ENCODE data around the gene FEV. TPM values are rescaled to one million over a fixed set of nuclear protein-coding genes. Genes with fewer than 3 reads are reported as not detected.
A peak's percentile ranks its signal among the peaks of the same experiment; 100 is the strongest.

The FEV gene
- not detected in 2 replicates for total RNA-seq

DNA sequence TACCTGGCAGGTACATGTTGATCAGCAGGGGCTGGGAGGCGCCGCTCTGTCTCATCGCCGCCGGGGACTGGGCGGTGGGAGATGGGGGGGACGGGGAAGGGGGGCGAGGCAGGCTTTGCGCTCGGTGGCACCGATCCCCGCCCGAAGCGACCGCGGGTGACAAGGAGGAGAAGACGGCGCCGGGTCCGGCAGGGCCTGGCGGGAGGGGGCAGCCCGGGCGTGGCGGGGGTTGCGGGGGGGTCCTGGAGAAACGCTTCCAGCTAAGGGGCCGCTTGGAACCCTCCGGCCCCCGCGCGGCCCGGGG is at the start of gene FEV:
FEV (minus strand) TSS at position 164 of the 304 bp plus-strand sequence; CDS start at position 55, 109 bp downstream.
- no peaks in the 10 kb centered on the region for H3K9me3 Mint-ChIP-seq
- peaks cover 79% of the 10 kb centered on the region for H3K27me3 Mint-ChIP-seq
- H3K4me1 Mint-ChIP-seq, result peaks cover 12% of the 10 kb centered on the region
- no peak within 1 kb of the TSS for H3K4me3 Mint-ChIP-seq
- H3K36me3 Mint-ChIP-seq (ENCODE audit: low read depth), result peaks cover 3% of the 10 kb centered on the region
- intact Hi-C loops (cut with micrococcal nuclease), result loop anchor here (10.0 kb wide), 1 partner anchor 510 kb away; the partner anchor contains the start of gene GMPPA
- peak within 1 kb of the TSS; percentile 48 for H3K27ac Mint-ChIP-seq
- DNase-seq, result no peak

- intact Hi-C loops (cut with micrococcal nuclease), result no loop called here
- no peak overlapping the region for H3K4me3 Mint-ChIP-seq
- no peaks in the 10 kb centered on the region for H3K9me3 Mint-ChIP-seq
- H3K4me1 Mint-ChIP-seq, result no peaks in the 10 kb centered on the region
- no peak overlapping the region for H3K27ac Mint-ChIP-seq
- no peaks in the 10 kb centered on the region for H3K36me3 Mint-ChIP-seq (ENCODE audit: low read depth)
- DNase-seq, result no peak
- peaks cover 25% of the 10 kb centered on the region for H3K27me3 Mint-ChIP-seq
These were observed 47.2 kb upstream of the FEV start for GRCh38 chr2:219032051-219032745.

GRCh38 chr2:219031005-219031738 is 46.2 kb upstream of the FEV start:
- Mint-ChIP-seq H3K36me3 (ENCODE audit: low read depth) (no peaks in the 10 kb centered on the region), H3K27ac (no peak overlapping the region), H3K4me3 (no peak overlapping the region), H3K9me3 (no peaks in the 10 kb centered on the region), H3K27me3 (peaks cover 25% of the 10 kb centered on the region), H3K4me1 (no peaks in the 10 kb centered on the region)
- intact Hi-C loops (cut with micrococcal nuclease), result no loop called here
- DNase-seq, result no peak

- no peak for DNase-seq
- Mint-ChIP-seq H3K27ac (no peak overlapping the region), H3K4me3 (no peak overlapping the region), H3K36me3 (ENCODE audit: low read depth) (no peaks in the 10 kb centered on the region), H3K9me3 (no peaks in the 10 kb centered on the region), H3K4me1 (no peaks in the 10 kb centered on the region), H3K27me3 (peaks cover 19% of the 10 kb centered on the region)
- intact Hi-C loops (cut with micrococcal nuclease), result no loop called here
These were observed 45.4 kb upstream of the FEV start for GRCh38 chr2:219030177-219030940.

- peak; percentile 93 for DNase-seq
- intact Hi-C loops (cut with micrococcal nuclease), result loop anchor here (1.0 kb wide), 2 partner anchors 90 to 126 kb away; no protein-coding TSS in a partner anchor
- H3K27ac Mint-ChIP-seq, result no peak overlapping the region
- no peak overlapping the region for H3K4me3 Mint-ChIP-seq
- no peaks in the 10 kb centered on the region for H3K4me1 Mint-ChIP-seq
- no peaks in the 10 kb centered on the region for H3K36me3 Mint-ChIP-seq (ENCODE audit: low read depth)
- no peaks in the 10 kb centered on the region for H3K9me3 Mint-ChIP-seq
- H3K27me3 Mint-ChIP-seq, result peaks cover 13% of the 10 kb centered on the region
These were observed 44.8 kb upstream of the FEV start for GRCh38 chr2:219029829-219030165.

GRCh38 chr2:219028996-219029828 is 44.2 kb upstream of the FEV start:
- Mint-ChIP-seq H3K4me3 (no peak overlapping the region), H3K9me3 (no peaks in the 10 kb centered on the region), H3K27ac (no peak overlapping the region), H3K36me3 (ENCODE audit: low read depth) (no peaks in the 10 kb centered on the region), H3K4me1 (no peaks in the 10 kb centered on the region), H3K27me3 (peaks cover 7% of the 10 kb centered on the region)
- intact Hi-C loops (cut with micrococcal nuclease), result loop anchor here (1.0 kb wide), 2 partner anchors 90 to 126 kb away; no protein-coding TSS in a partner anchor
- DNase-seq, result no peak

- DNase-seq, result no peak
- no peaks in the 10 kb centered on the region for H3K4me1 Mint-ChIP-seq
- no peak overlapping the region for H3K4me3 Mint-ChIP-seq
- no peak overlapping the region for H3K27ac Mint-ChIP-seq
- no peaks in the 10 kb centered on the region for H3K27me3 Mint-ChIP-seq
- no peaks in the 10 kb centered on the region for H3K9me3 Mint-ChIP-seq
- no peaks in the 10 kb centered on the region for H3K36me3 Mint-ChIP-seq (ENCODE audit: low read depth)
- intact Hi-C loops (cut with micrococcal nuclease), result no loop called here
These were observed 43.2 kb upstream of the FEV start for GRCh38 chr2:219028141-219028540.

DNA sequence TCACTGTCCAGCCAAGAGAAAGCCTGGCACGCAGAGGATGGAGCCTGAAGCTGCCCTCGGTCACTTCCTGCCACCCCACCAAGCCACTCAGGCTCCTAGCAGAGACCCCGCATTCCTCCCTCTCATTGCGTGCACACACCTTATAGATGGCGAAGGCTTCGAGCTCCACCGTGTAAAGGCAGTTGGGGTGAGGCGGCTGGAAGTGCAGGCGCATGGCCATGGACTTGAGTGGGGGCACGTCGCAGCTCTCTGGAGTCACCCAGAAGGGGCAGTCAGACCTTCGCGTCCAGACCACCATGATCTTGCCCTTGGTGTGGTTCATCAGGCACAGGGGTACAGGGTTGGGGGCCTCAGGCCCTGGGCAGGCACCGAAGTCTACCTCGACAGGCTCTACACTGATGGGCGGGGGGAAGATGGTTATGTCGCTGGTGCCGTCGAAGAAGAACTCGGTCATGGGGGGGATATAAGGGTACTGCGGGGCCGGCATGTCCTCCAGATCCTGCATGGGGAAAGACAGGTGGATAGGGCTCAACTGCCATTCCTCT is 42.6 kb upstream of the FEV start:
- Mint-ChIP-seq H3K4me1 (no peaks in the 10 kb centered on the region), H3K36me3 (ENCODE audit: low read depth) (no peaks in the 10 kb centered on the region), H3K4me3 (no peak overlapping the region), H3K9me3 (no peaks in the 10 kb centered on the region), H3K27me3 (no peaks in the 10 kb centered on the region), H3K27ac (no peak overlapping the region)
- intact Hi-C loops (cut with micrococcal nuclease), result no loop called here
- DNase-seq, result no peak

- Mint-ChIP-seq H3K27me3 (no peaks in the 10 kb centered on the region), H3K9me3 (no peaks in the 10 kb centered on the region), H3K4me3 (no peak overlapping the region), H3K27ac (no peak overlapping the region), H3K4me1 (no peaks in the 10 kb centered on the region), H3K36me3 (ENCODE audit: low read depth) (no peaks in the 10 kb centered on the region)
- DNase-seq, result no peak
- intact Hi-C loops (cut with micrococcal nuclease), result no loop called here
These were observed 42.0 kb upstream of the FEV start for GRCh38 chr2:219026946-219027345.

DNA sequence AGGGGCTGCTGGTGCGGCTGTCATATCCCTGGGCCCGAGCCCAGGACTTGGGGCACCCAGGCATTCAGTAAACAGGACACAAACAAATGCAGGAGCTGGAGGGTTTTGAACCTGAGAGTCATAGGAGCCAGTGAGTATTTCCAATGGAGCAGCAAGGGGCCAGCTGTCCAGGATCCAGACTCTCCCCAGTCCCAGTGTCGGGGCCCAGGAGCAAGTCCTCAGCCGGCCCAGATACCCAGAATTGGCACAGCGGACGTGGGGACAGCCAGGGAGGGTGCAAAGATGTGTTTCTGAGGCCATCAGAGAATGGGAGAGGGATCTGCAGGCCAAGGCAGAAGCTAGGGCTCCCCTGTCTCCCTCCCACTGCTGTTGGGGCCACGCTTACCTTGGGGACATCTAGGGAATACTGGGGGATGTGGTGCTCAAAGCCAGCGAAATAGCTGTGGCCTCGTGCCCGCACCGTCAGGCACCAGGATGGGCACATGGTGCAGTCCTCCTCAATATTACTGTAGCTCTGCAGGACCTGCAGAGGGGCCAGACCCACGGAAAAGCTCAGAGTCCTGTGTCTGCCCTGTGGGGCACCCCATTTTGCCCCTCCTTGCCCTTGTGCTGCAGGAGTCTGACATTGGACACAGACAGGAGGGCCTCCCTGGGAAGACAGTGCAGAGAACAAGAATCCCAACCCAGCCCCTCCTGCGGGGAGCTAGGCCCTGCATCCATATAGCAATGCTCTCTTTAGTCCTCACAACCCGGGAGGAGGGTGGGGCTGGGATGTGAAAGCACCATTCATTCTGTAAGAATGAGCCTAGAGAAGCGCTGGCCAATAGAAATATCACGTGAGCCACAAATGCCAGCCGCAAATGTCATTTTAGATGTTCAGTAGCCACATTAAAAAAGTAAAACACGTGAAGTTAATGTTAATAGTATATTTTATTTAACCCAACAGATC is 40.9 kb upstream of the FEV start:
- Mint-ChIP-seq H3K4me1 (no peaks in the 10 kb centered on the region), H3K36me3 (ENCODE audit: low read depth) (no peaks in the 10 kb centered on the region), H3K27ac (no peak overlapping the region), H3K27me3 (no peaks in the 10 kb centered on the region), H3K9me3 (no peaks in the 10 kb centered on the region), H3K4me3 (no peak overlapping the region)
- intact Hi-C loops (cut with micrococcal nuclease), result no loop called here
- DNase-seq, result no peak

GRCh38 chr2:219024059-219024458 is 39.1 kb upstream of the FEV start:
- H3K27ac Mint-ChIP-seq, result no peak overlapping the region
- intact Hi-C loops (cut with micrococcal nuclease), result no loop called here
- no peaks in the 10 kb centered on the region for H3K27me3 Mint-ChIP-seq
- H3K4me3 Mint-ChIP-seq, result no peak overlapping the region
- H3K4me1 Mint-ChIP-seq, result no peaks in the 10 kb centered on the region
- no peaks in the 10 kb centered on the region for H3K9me3 Mint-ChIP-seq
- H3K36me3 Mint-ChIP-seq (ENCODE audit: low read depth), result no peaks in the 10 kb centered on the region
- no peak for DNase-seq

GRCh38 chr2:219023045-219023605 is 38.1 kb upstream of the FEV start:
- Mint-ChIP-seq H3K27ac (no peak overlapping the region), H3K4me3 (no peak overlapping the region), H3K4me1 (no peaks in the 10 kb centered on the region), H3K9me3 (no peaks in the 10 kb centered on the region), H3K36me3 (ENCODE audit: low read depth) (no peaks in the 10 kb centered on the region), H3K27me3 (no peaks in the 10 kb centered on the region)
- DNase-seq, result no peak
- intact Hi-C loops (cut with micrococcal nuclease), result no loop called here
